HL-60 (cell line): ENCODE data around the gene KIAA1671.

Experiments used
- DNase-seq, 2 experiments: peaks; one replicate each; pipeline ENCODE4 v3.0.0-alpha.2; 2010 to 2020; ENCODE audit warnings: low read depth in 1 of 2, low spot score in 1 of 2
- H3K27ac ChIP-seq: fragments of 250-450 bp; sonication (Bioruptor Pico); replicated peaks from 2 replicates; pipeline ENCODE4 v1.5.1; 2020; ENCODE audit warnings: mild to moderate bottlenecking, moderate library complexity
- H3K27me3 ChIP-seq: fragments of 250-450 bp; sonication (Bioruptor Pico); 2 replicates; pipeline ENCODE4 v1.5.1; 2021; ENCODE audit warnings: mild to moderate bottlenecking, moderate library complexity; ENCODE audit not compliant: insufficient read depth, poor library complexity, severe bottlenecking
- H3K4me3 ChIP-seq: replicated peaks from 2 replicates; pipeline ENCODE4 v1.5.1; 2011; ENCODE audit warnings: mild to moderate bottlenecking, control low read depth, low read length; ENCODE audit not compliant: insufficient read depth
- CTCF ChIP-seq: IDR thresholded peaks from one replicate; pipeline ENCODE4 v1.5.1; 2011; ENCODE audit warnings: low read length, control low read depth, inconsistent platforms; ENCODE audit not compliant: insufficient read depth
- GABPA ChIP-seq: IDR thresholded peaks from 2 replicates; pipeline ENCODE4 v1.6.1; 2012; ENCODE audit warnings: low read depth
- POLR2AphosphoS5 ChIP-seq: IDR thresholded peaks from 2 replicates; pipeline ENCODE4 v1.6.1; 2012; ENCODE audit warnings: low read depth
- REST ChIP-seq: IDR thresholded peaks from 2 replicates; pipeline ENCODE4 v1.6.1; 2012; ENCODE audit warnings: low read depth; ENCODE audit not compliant: insufficient replicate concordance
- SPI1 ChIP-seq: IDR thresholded peaks from 2 replicates; pipeline ENCODE4 v1.6.1; 2012; ENCODE audit warnings: low read depth, mild to moderate bottlenecking, borderline replicate concordance

The KIAA1671 gene

GRCh38 chr22:25083807-25084200 lies 131.3 kb downstream of the KIAA1671 start:
- no peak for DNase-seq
- H3K27ac ChIP-seq = no peak overlapping the region
- H3K4me3 ChIP-seq = no peak overlapping the region
- H3K27me3 ChIP-seq = peaks cover 3% of the 10 kb centered on the region
- TF ChIP-seq GABPA (no peak), REST (no peak), SPI1 (no peak), CTCF (no peak), POLR2AphosphoS5 (no peak)

DNA sequence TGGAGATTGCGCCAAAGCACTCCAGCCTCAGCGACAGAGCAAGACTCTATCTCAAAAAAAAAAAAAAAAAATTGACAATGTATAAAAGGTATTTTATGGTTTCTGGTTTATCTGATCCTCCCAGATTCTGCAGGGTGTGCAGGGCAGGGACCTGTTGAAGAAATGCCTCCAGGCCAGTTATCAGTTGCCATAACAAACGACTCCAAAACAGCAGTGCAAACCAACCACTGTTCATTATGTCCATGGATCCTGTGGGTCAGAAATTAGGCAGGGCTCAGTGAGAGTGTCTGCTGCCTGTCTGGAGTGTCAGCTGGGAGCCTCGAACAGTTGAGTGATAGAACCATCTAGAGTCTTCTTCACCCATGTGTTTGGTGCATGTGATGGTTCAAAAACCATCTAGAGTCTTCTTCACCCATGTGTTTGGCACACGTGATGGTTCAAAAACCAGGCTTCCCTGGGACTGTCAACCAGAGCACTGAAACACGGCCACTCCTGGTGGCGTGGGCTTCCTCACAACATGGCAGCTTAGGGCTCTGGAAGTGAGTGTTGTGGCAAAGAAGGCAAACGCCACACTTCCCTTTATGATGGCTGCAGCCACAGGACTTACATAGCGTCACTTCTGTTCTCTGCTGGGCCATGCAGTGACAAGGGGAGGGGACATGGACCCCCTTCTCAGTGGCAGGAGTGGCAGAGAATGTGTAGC lies 132.0 kb downstream of the KIAA1671 start:
- no peak for DNase-seq
- TF ChIP-seq GABPA = no peak
- TF ChIP-seq REST = no peak
- TF ChIP-seq CTCF = no peak
- TF ChIP-seq SPI1 = no peak
- TF ChIP-seq POLR2AphosphoS5 = no peak
- peaks cover 3% of the 10 kb centered on the region for H3K27me3 ChIP-seq
- H3K4me3 ChIP-seq = no peak overlapping the region
- no peak overlapping the region for H3K27ac ChIP-seq

DNA sequence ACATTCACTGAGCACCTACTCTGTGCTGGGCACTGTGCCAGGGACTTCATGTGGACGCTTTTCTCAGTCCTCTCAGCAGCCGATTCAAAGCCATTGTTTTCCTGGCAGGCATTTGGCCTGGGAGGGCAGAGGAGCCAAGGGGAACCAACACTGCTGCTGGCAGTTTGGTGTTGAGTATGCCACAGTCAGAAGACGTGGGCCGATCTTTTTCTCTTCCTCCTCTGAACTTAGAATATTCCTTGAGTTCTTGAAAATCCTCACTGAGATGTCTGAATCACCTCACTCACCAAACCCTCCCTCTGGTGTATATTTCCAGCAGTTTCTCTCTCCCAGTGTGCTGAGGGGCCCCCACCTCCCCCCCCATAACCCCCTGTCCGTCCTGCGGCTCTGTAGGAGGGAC lies 132.6 kb downstream of the KIAA1671 start:
- no peak overlapping the region for H3K4me3 ChIP-seq
- H3K27ac ChIP-seq = no peak overlapping the region
- TF ChIP-seq REST = no peak
- H3K27me3 ChIP-seq = peaks cover 3% of the 10 kb centered on the region
- DNase-seq = no peak
